Kidney (tissue), 14 donors: ENCODE results near the gene RPL38. TPM values are rescaled to one million over a fixed set of nuclear protein-coding genes. Genes with fewer than 3 reads are reported as not detected.
A peak's percentile ranks its signal among the peaks of the same experiment; 100 is the strongest.

Experiments used
- DNase-seq, 5 donors: peaks; one replicate each; pipeline ENCODE4 v3.0.0-alpha.2; 2013 to 2020
- FAIRE-seq: peaks from 2 replicates; lab custom pipeline; 2012; peaks lifted over from hg19 to GRCh38; lab: Jason Lieb, UNC
- H3K27ac ChIP-seq, 2 donors: one replicate each; pipeline ENCODE4 v1.7.0; 2013; ENCODE audit warnings: low read depth in 2 of 2, low read length in 2 of 2, inconsistent platforms in 1 of 2
- H3K27me3 ChIP-seq: one replicate; pipeline ENCODE4 v1.7.1; 2013; ENCODE audit warnings: low read length, inconsistent platforms; ENCODE audit not compliant: control insufficient read depth, insufficient read depth
- H3K36me3 ChIP-seq, 3 donors: one replicate each; pipeline versions ENCODE4 v1.7.0 to v1.7.1; 2013; ENCODE audit warnings: low read length in 3 of 3, control low read depth in 1 of 3, inconsistent platforms in 1 of 3; ENCODE audit not compliant: insufficient read depth in 3 of 3, control insufficient read depth in 2 of 3
- H3K4me1 ChIP-seq, 3 donors: one replicate each; pipeline versions ENCODE4 v1.7.0 to v1.7.1; 2013; ENCODE audit warnings: low read length in 3 of 3, inconsistent platforms in 1 of 3, low read depth in 1 of 3; ENCODE audit not compliant: control insufficient read depth in 2 of 3, insufficient read depth in 2 of 3
- H3K4me3 ChIP-seq, 3 donors: one replicate each; pipeline versions ENCODE4 v1.7.0 to v1.8.1; 2013; ENCODE audit warnings: low read length in 3 of 3, control low read depth in 1 of 3, inconsistent platforms in 1 of 3
- H3K9ac ChIP-seq, 3 donors: one replicate each; pipeline versions ENCODE4 v1.7.0 to v1.7.1; 2013; ENCODE audit warnings: low read length in 3 of 3, control low read depth in 1 of 3, inconsistent platforms in 1 of 3
- H3K9me3 ChIP-seq, 3 donors: one replicate each; pipeline versions ENCODE4 v1.7.0 to v1.7.1; 2013; ENCODE audit warnings: low read length in 3 of 3, control low read depth in 1 of 3, inconsistent platforms in 1 of 3; ENCODE audit not compliant: control insufficient read depth in 2 of 3, insufficient read depth in 1 of 3
- intact Hi-C: fragments of 100-400 bp; cut with DNase I; formaldehyde crosslinking; loops from one replicate; pipeline ENCODE4 v1.11.1; 2022
- polyA plus RNA-seq: library from polyadenylated mRNA; stranded (reverse); fragments of 350-450 nt; fragmentation: Illumina TruSeq; extraction: RNeasy Lipid Tissue Mini Kit (QIAGEN cat#74804); gene quantifications from one replicate; pipeline ENCODE4 v1.2.3, GENCODE V29; 2014; ENCODE audit warnings: low read depth, low replicate concordance; ENCODE audit not compliant: insufficient read depth
- total RNA-seq: library from RNA; stranded (reverse); fragmentation: NEBNext Ultra II Directional; extraction: Animal tissue kit (Norgen Biotek cat#: 25700); gene quantifications from one replicate; pipeline ENCODE4 v1.2.1, GENCODE V29; 2021
- TF ChIP-seq, protein P1 (sequence below): IDR thresholded peaks from 3 replicates; pipeline ENCODE4 v1.5.1; 2012; ENCODE audit warnings: mild to moderate bottlenecking, moderate library complexity, borderline replicate concordance; ENCODE audit not compliant: insufficient read depth; ENCODE audit errors: extremely low read depth
- donor health status: control.
- donor health status: control.
- donor health status: control.
- donor health status: control.
- donor health status: control.
- donor health status: DM: yes; HTN: yes; CAD: no.
- donor health status: Normal renal cell carcinoma (clear cell type).

RPL38 gene
- total and polyA plus RNA-seq, 2 donors from 2014 or later = 664 to 1,966 TPM

- FAIRE-seq = no peak
These were observed 15.0 kb downstream of the RPL38 start for GRCh38 chr17:74218436-74218835.

GRCh38 chr17:74219576-74220133 lies 16.2 kb downstream of the RPL38 start:
- DNase-seq (no peak), FAIRE-seq (no peak)
- no peaks in the 10 kb centered on the region for H3K27me3 ChIP-seq
- H3K9me3 ChIP-seq = no peaks in the 10 kb centered on the region
- H3K9ac ChIP-seq = no peak overlapping the region
- TF ChIP-seq, protein P1, sequence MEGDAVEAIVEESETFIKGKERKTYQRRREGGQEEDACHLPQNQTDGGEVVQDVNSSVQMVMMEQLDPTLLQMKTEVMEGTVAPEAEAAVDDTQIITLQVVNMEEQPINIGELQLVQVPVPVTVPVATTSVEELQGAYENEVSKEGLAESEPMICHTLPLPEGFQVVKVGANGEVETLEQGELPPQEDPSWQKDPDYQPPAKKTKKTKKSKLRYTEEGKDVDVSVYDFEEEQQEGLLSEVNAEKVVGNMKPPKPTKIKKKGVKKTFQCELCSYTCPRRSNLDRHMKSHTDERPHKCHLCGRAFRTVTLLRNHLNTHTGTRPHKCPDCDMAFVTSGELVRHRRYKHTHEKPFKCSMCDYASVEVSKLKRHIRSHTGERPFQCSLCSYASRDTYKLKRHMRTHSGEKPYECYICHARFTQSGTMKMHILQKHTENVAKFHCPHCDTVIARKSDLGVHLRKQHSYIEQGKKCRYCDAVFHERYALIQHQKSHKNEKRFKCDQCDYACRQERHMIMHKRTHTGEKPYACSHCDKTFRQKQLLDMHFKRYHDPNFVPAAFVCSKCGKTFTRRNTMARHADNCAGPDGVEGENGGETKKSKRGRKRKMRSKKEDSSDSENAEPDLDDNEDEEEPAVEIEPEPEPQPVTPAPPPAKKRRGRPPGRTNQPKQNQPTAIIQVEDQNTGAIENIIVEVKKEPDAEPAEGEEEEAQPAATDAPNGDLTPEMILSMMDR = no peak
- intact Hi-C loops = no loop called here
- no peak overlapping the region for H3K4me3 ChIP-seq
- H3K27ac ChIP-seq = no peak overlapping the region
- no peaks in the 10 kb centered on the region for H3K4me1 ChIP-seq
- H3K36me3 ChIP-seq = no peaks in the 10 kb centered on the region

More at GRCh38 chr17:74218436-74218835, 15.0 kb downstream of the RPL38 start:
- intact Hi-C loops = no loop called here
- Histone ChIP-seq H3K4me1 (peaks cover 0 to 4% (median 0%) of the 10 kb centered on the region in 3 donors), H3K9ac (no peak overlapping the region), H3K4me3 (no peak overlapping the region), H3K9me3 (no peaks in the 10 kb centered on the region), H3K36me3 (no peaks in the 10 kb centered on the region), H3K27me3 (no peaks in the 10 kb centered on the region), H3K27ac (no peak overlapping the region)
- TF ChIP-seq, protein P1 = no peak
- peak in 1 of 5 donors; percentile 61 for DNase-seq

GRCh38 chr17:74220219-74220618 lies 16.7 kb downstream of the RPL38 start:
- H3K36me3 ChIP-seq = no peaks in the 10 kb centered on the region
- intact Hi-C loops = no loop called here
- DNase-seq (no peak), FAIRE-seq (no peak)
- H3K27ac ChIP-seq = no peak overlapping the region
- H3K9me3 ChIP-seq = no peaks in the 10 kb centered on the region
- no peaks in the 10 kb centered on the region for H3K4me1 ChIP-seq
- no peak overlapping the region for H3K4me3 ChIP-seq
- TF ChIP-seq, protein P1 = no peak
- H3K27me3 ChIP-seq = no peaks in the 10 kb centered on the region
- H3K9ac ChIP-seq = no peak overlapping the region
